ENCODE data around the gene ZNF573. TPM values are rescaled to one million over a fixed set of nuclear protein-coding genes. Genes with fewer than 3 reads are reported as not detected.

The ZNF573 gene
- total and polyA plus RNA-seq, 9 donors: 2.7 to 19.3 (median 16.1) TPM

- WGBS, 3 donors: 59 to 69% (median 68%) methylated on average over 11 of the region's 11 CpGs
- H3K36me3 ChIP-seq: no peaks in the 10 kb centered on the region
- no peak for TF ChIP-seq POLR2A (IDR thresholded peaks at IDR 0.05)
- no peak for TF ChIP-seq CTCF (IDR thresholded peaks at IDR 0.05)
- no peak for TF ChIP-seq EP300 (IDR thresholded peaks at IDR 0.05)
- no peaks in the 10 kb centered on the region for H3K27me3 ChIP-seq
- no peak for DNase-seq
- H3K9me3 ChIP-seq: no peaks in the 10 kb centered on the region
- H3K27ac ChIP-seq: no peak overlapping the region
- H3K4me3 ChIP-seq: no peak overlapping the region
- intact Hi-C loops (cut with DNase I): no loop called here
- H3K4me1 ChIP-seq (ENCODE audit: insufficient read depth): no peaks in the 10 kb centered on the region
These were observed 86.3 kb downstream of the ZNF573 start for GRCh38 chr19:37692956-37693620.

- TF ChIP-seq EP300 (IDR thresholded peaks at IDR 0.05): no peak
- TF ChIP-seq CTCF (IDR thresholded peaks at IDR 0.05): no peak
- TF ChIP-seq POLR2A (IDR thresholded peaks at IDR 0.05): no peak
- no peaks in the 10 kb centered on the region for H3K36me3 ChIP-seq
- H3K27ac ChIP-seq: peak overlapping the region; percentile 71 to 79
- peaks cover 0 to under 1% of the 10 kb centered on the region in 2 donors for H3K9me3 ChIP-seq
- peak overlapping the region; percentile 56 for H3K4me3 ChIP-seq
- WGBS, 3 donors: 0 to 1% (median 0%) methylated on average over 48 of the region's 48 CpGs
- no peaks in the 10 kb centered on the region for H3K4me1 ChIP-seq (ENCODE audit: insufficient read depth)
- peak; percentile 84 to 90 (median 87) for DNase-seq
- no peaks in the 10 kb centered on the region for H3K27me3 ChIP-seq
- intact Hi-C loops (cut with DNase I): no loop called here
These were observed 87.4 kb downstream of the ZNF573 start for GRCh38 chr19:37691881-37692504.

Small RNAs within 50 kb of the gene (small RNA-seq; reads per million reads assigned to genes)
- not detected for gene SELENOKP1

Other genes with a start within 250 kb of the ZNF573 start
- 10 to 100 TPM in 3 of 7 donors, 1 to 10 TPM in 4; 5.8 to 16.8 (median 9.4) TPM for gene ZNF571, start 184.8 kb downstream of the ZNF573 start, total RNA-seq
- gene ZNF571, start 184.8 kb downstream of the ZNF573 start, polyA plus RNA-seq: 1 to 10 TPM; 4.5 to 6.8 TPM
- gene ZNF540, start 184.7 kb downstream of the ZNF573 start, total RNA-seq: 10 to 100 TPM in 2 of 7 donors, 1 to 10 TPM in 5; 1.6 to 17.1 (median 8.8) TPM
- 1 to 10 TPM; 5.8 to 8.4 TPM for gene ZNF540, start 184.7 kb downstream of the ZNF573 start, polyA plus RNA-seq
- gene ZFP30, start 124.1 kb downstream of the ZNF573 start, total RNA-seq: 10 to 100 TPM; 14.0 to 23.0 (median 17.5) TPM
- gene ZFP30, start 124.1 kb downstream of the ZNF573 start, polyA plus RNA-seq: 1 to 10 TPM; 5.9 to 7.0 TPM
- gene ZNF607, start 59.8 kb downstream of the ZNF573 start, total RNA-seq: 10 to 100 TPM in 4 of 7 donors, 1 to 10 TPM in 3; 5.0 to 16.3 (median 11.7) TPM
- 1 to 10 TPM; 3.4 to 7.4 TPM for gene ZNF607, start 59.8 kb downstream of the ZNF573 start, polyA plus RNA-seq
- gene WDR87, start 127.0 kb upstream of the ZNF573 start, total RNA-seq: not detected
- not detected for gene WDR87, start 127.0 kb upstream of the ZNF573 start, polyA plus RNA-seq
- gene SIPA1L3, start 127.6 kb upstream of the ZNF573 start, total RNA-seq: 10 to 100 TPM; 12.0 to 27.9 (median 19.5) TPM
- 10 to 100 TPM in 1 of 2 donors, 1 to 10 TPM in 1; 4.5 to 18.1 TPM for gene SIPA1L3, start 127.6 kb upstream of the ZNF573 start, polyA plus RNA-seq

Measured in ovary (tissue), 9 donors.